Stomach (tissue), 9 donors: ENCODE results near the gene FCHSD2. TPM values are rescaled to one million over a fixed set of nuclear protein-coding genes. Genes with fewer than 3 reads are reported as not detected.
"Not testable (repeated sequence)": the region's sequence is repeated elsewhere in the genome, so short reads cannot be mapped to it uniquely, and the experiment has no call there.

Source experiments
- DNase-seq, 2 donors: peaks; one replicate each; pipeline versions ENCODE4 v3.0.0 to v3.0.0-alpha.2; 2013 to 2019
- H3K27ac ChIP-seq, 5 donors: fragments of 200-600 bp in 4 of 5; sonication (generic) in 4 of 5; one replicate each; pipeline ENCODE4 v1.5.1; 2013 to 2019; ENCODE audit warnings: mild to moderate bottlenecking in 1 of 5, moderate library complexity in 1 of 5
- H3K27me3 ChIP-seq, 3 donors: fragments of 200-600 bp; sonication (generic); one replicate each; pipeline ENCODE4 v1.5.1; 2017 to 2019; ENCODE audit warnings: mixed run types in 1 of 3
- H3K36me3 ChIP-seq, 4 donors: fragments of 200-600 bp; sonication (generic); 1 replicate in 3 of 4; 2 replicates in 1 of 4; pipeline ENCODE4 v1.5.1; 2016 to 2019
- H3K4me1 ChIP-seq, 4 donors: fragments of 200-600 bp; sonication (generic); one replicate each; pipeline ENCODE4 v1.5.1; 2016 to 2019
- H3K4me3 ChIP-seq, 4 donors: fragments of 200-600 bp; sonication (generic) in 3 of 4; one replicate each; pipeline ENCODE4 v1.5.1; 2016 to 2019; ENCODE audit warnings: mild to moderate bottlenecking in 1 of 4
- H3K9me3 ChIP-seq, 4 donors: fragments of 200-600 bp; sonication (generic); one replicate each; pipeline ENCODE4 v1.5.1; 2016 to 2019
- EP300 ChIP-seq: sonication (generic); formaldehyde crosslinking; IDR thresholded peaks from one replicate; pipeline ENCODE4 v1.6.1; 2017; ENCODE audit warnings: antibody characterized with exemption
- POLR2A ChIP-seq, 4 donors: fragments of 450-650 bp; IDR thresholded peaks; one replicate each; pipeline ENCODE4 v1.6.1; 2016; ENCODE audit warnings: antibody characterized with exemption in 4 of 4, control low read depth in 2 of 4, mild to moderate bottlenecking in 1 of 4, moderate library complexity in 1 of 4
- POLR2AphosphoS5 ChIP-seq, 3 donors: sonication (generic); formaldehyde crosslinking; IDR thresholded peaks; one replicate each; pipeline ENCODE4 v1.6.1; 2016; ENCODE audit warnings: antibody characterized with exemption in 3 of 3
- WGBS, 5 donors: extraction: QIAGEN DNeasy Blood & Tissue Kit in 3 of 5; methylation state at CpG; one replicate each; pipeline versions ENCODE4 v1.1.5 to v1.1.7; 2013 to 2018; 5-methylcytosine and 5-hydroxymethylcytosine counted together
- intact Hi-C: fragments of 100-400 bp; cut with DNase I; formaldehyde crosslinking; loops from one replicate; pipeline ENCODE4 v1.15.1; 2023; ENCODE audit warnings: low total_unique reads
- polyA plus RNA-seq, 3 donors: library from polyadenylated mRNA; stranded (reverse); fragments of 200-250 nt; gene quantifications; one replicate each; pipeline ENCODE4 v1.2.3, GENCODE V29; 2013
- total RNA-seq, 5 donors: library from RNA; depleted of rRNA; stranded (reverse); fragments of >200 nt; gene quantifications; one replicate each; pipeline versions ENCODE4 v1.1.0 to v1.2.3, GENCODE V29; 2014 to 2016
- TF ChIP-seq, protein P1 (sequence below), 7 experiments: fragments of 450-650 bp in 4 of 7; fragments of 200-600 bp in 3 of 7; sonication (generic) in 3 of 7; IDR thresholded peaks; one replicate each; pipeline ENCODE4 v1.5.1; 2016 to 2019; ENCODE audit warnings: antibody characterized with exemption in 7 of 7, control low read depth in 2 of 7, mild to moderate bottlenecking in 1 of 7
- donor health status: healthy with polysubstance abuse.
- donor health status: Bipolar disorder and iron deficiency.
- donor health status: healthy.

FCHSD2 gene
- total and polyA plus RNA-seq, 8 donors = 5.7 to 64.3 (median 15.9) TPM

- DNase-seq = no peak
- peaks cover 3 to 27% (median 17%) of the 10 kb centered on the region in 4 donors for H3K4me1 ChIP-seq
- intact Hi-C loops = no loop called here
- peaks cover 8 to 72% (median 14%) of the 10 kb centered on the region in 4 donors for H3K36me3 ChIP-seq
- no peaks in the 10 kb centered on the region for H3K27me3 ChIP-seq
- no peak overlapping the region for H3K4me3 ChIP-seq
- TF ChIP-seq, protein P1, sequence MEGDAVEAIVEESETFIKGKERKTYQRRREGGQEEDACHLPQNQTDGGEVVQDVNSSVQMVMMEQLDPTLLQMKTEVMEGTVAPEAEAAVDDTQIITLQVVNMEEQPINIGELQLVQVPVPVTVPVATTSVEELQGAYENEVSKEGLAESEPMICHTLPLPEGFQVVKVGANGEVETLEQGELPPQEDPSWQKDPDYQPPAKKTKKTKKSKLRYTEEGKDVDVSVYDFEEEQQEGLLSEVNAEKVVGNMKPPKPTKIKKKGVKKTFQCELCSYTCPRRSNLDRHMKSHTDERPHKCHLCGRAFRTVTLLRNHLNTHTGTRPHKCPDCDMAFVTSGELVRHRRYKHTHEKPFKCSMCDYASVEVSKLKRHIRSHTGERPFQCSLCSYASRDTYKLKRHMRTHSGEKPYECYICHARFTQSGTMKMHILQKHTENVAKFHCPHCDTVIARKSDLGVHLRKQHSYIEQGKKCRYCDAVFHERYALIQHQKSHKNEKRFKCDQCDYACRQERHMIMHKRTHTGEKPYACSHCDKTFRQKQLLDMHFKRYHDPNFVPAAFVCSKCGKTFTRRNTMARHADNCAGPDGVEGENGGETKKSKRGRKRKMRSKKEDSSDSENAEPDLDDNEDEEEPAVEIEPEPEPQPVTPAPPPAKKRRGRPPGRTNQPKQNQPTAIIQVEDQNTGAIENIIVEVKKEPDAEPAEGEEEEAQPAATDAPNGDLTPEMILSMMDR (IDR thresholded peaks at IDR 0.05) = no peak
- no peak for TF ChIP-seq EP300
- no peak for TF ChIP-seq POLR2AphosphoS5 (IDR thresholded peaks at IDR 0.05)
- no peak for TF ChIP-seq POLR2A (IDR thresholded peaks at IDR 0.05)
- no peaks in the 10 kb centered on the region for H3K9me3 ChIP-seq
- 57 to 72% (median 66%) methylated on average over 11 of the region's 11 CpGs for WGBS, 5 donors
- peak overlapping the region; percentile 6 to 78 (median 51) for H3K27ac ChIP-seq
These were observed 314.0 kb downstream of the FCHSD2 start for GRCh38 chr11:72828081-72828567.

GRCh38 chr11:72827656-72828055 lies 314.5 kb downstream of the FCHSD2 start:
- H3K4me1 ChIP-seq = peaks cover 3 to 24% (median 18%) of the 10 kb centered on the region in 4 donors
- H3K27me3 ChIP-seq, intact Hi-C loops, H3K4me3 ChIP-seq, H3K9me3 ChIP-seq, DNase-seq: not testable (repeated sequence)
- H3K36me3 ChIP-seq = peaks cover 8 to 76% (median 14%) of the 10 kb centered on the region in 4 donors
- WGBS, 5 donors = 73 to 81% (median 78%) methylated on average over 11 of the region's 11 CpGs
- peak overlapping the region in 4 of 5 donors; percentile 46 to 78 (median 54) for H3K27ac ChIP-seq

DNA sequence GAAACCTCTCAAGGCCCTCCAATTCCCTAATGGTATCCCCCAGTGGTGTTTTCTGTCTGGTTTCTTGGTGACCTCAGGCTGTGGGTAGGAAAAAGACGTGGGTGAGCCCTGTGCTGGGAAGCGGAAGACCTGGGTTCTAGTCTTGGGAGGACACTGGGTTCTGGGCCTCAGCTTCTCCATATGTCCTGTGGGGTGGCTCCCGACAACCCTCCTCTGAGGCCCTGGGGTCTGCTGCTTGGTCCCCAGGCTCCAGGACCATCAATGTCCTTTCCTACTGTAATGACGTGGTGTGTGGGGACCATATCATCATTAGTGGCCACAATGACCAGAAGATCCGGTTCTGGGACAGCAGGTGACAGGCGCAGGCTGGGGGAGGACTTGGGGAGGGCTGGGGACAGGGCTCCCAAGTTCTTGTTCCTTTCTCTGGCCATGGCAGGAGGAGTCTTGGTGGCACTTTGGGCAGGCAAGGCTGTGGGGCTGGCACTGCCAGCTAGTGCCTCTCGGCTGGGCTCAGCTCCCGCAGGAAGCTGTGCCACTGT lies 315.1 kb downstream of the FCHSD2 start:
- intact Hi-C loops = no loop called here
- DNase-seq = no peak
- H3K36me3 ChIP-seq = peaks cover 8 to 81% (median 14%) of the 10 kb centered on the region in 4 donors
- H3K4me1 ChIP-seq = peaks cover 3 to 23% (median 19%) of the 10 kb centered on the region in 4 donors
- no peak overlapping the region for H3K4me3 ChIP-seq
- H3K27me3 ChIP-seq = no peaks in the 10 kb centered on the region
- H3K27ac ChIP-seq = peak overlapping the region in 4 of 5 donors; percentile 46 to 78 (median 54)
- 76 to 91% (median 79%) methylated on average over 8 of the region's 8 CpGs for WGBS, 5 donors
- TF ChIP-seq POLR2A (IDR thresholded peaks at IDR 0.05) (no peak), POLR2AphosphoS5 (IDR thresholded peaks at IDR 0.05) (no peak), EP300 (no peak)
- TF ChIP-seq, protein P1 (IDR thresholded peaks at IDR 0.05) = no peak
- no peaks in the 10 kb centered on the region for H3K9me3 ChIP-seq

DNA sequence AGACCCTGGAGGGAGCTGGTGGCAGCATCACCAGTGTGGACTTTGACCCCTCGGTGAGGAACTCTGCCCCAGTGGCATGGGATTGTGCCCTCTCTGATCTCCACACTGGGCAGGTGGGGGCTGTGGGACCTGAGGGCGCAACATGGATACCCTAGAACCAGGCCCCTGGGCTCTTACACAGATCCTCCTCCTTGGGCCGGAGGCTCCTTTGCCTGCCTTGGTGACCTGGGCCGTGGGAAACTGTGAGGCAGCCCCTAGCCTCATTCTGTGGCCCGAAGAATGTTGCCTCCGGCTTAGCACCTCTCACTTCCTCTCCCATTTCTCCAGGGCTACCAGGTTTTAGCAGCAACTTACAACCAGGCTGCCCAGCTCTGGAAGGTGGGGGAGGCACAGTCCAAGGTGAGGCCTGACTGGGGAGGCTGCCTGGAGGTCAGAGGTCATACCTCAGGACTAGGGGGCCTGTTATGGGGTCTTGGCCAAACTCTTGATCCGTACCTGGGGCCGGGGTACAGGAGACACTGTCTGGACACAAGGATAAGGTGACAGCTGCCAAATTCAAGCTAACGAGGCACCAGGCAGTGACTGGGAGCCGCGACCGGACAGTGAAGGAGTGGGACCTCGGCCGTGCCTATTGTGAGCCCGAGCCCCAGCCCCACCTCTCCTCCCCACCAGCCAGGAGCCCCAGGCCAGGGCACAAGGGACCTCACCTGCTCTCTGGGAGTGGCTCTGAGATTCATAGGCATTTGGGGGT lies 315.8 kb downstream of the FCHSD2 start:
- WGBS, 5 donors = 81 to 96% (median 94%) methylated on average over 6 to 15 of the region's 15 CpGs
- DNase-seq = no peak
- TF ChIP-seq, protein P1 (IDR thresholded peaks at IDR 0.05) = no peak
- H3K4me3 ChIP-seq = no peak overlapping the region
- intact Hi-C loops = no loop called here
- H3K27ac ChIP-seq = peak overlapping the region in 1 of 5 donors; percentile 46
- peaks cover 8 to 81% (median 14%) of the 10 kb centered on the region in 4 donors for H3K36me3 ChIP-seq
- H3K4me1 ChIP-seq = peaks cover 5 to 23% (median 19%) of the 10 kb centered on the region in 4 donors
- no peaks in the 10 kb centered on the region for H3K9me3 ChIP-seq
- H3K27me3 ChIP-seq = no peaks in the 10 kb centered on the region
